OCI-M1 (cell line): ENCODE measurements around the gene HIF1A.
"Not testable (repeated sequence)": the region's sequence is repeated elsewhere in the genome, so short reads cannot be mapped to it uniquely, and the experiment has no call there.

Source experiments
- DNase-seq: peaks from one replicate; lab custom pipeline; 2025; lab: John Stamatoyannopoulos, UW

Gene HIF1A

DNA sequence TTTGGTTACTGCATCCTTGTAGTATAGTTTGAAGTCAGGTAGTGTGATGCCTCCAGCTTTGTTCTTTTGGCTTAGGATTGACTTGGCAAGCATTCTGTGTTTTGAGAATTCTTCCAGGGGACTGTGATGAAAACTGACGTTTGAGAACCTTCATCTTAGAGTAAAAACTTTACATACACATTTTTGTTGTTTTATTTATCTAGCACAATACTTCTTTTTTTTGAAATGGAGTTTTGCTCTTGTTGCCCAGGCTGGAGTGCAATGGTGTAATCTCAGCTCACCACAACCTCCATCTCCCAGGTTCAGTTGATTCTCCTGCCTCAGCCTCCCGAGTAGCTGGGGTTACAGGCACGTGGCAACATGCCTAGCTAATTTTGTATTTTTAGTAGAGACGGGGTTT is 13.4 kb downstream of the HIF1A start:
- not testable (repeated sequence) for DNase-seq

DNA sequence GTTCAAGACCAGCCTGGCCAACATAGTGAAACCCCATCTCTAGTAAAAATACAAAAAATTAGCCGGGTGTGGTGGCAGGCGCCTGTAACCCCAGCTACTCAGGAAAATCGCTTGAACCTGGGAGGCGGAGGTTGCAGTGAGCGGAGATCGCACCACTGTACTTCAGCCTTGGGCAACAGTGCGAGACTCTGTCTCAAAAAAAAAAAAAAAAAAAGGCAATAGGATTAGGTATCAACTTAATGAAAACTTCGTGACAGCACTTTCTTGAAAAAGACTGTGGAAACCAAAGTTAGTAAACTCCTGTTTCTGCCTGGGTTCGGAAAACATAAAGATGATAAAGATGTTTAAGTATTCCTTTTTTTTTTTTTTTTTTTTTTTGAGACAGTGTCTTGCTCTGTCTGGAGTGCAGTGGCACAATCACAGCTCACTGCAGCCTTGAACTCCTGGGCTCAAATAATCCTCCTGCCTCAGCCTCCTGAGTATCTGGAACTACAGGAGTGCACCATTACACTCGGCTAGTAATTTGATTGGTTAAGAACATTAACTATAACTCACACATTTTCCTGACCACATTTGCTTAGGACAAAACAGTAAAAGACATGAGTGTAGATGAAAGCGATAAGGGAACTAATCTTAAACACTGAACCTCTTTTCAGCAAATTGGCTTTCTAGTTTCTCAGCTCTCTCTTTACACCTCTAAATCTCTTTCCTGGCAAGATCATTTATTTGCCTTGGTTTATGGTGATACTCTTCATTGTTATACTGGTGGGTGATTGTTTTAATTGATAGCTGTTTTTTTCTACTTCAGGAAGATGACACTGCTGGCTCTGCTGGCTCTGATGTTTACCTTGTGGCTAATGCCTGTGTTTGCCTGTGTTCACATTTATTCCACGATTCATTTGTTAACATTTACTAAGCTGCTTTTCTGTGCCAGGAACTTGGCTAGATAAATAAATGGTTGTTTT is 15.8 kb downstream of the HIF1A start:
- no peak for DNase-seq

- DNase-seq = no peak
These were observed 16.8 kb downstream of the HIF1A start for GRCh38 chr14:61712137-61712536.

GRCh38 chr14:61713724-61714437 is 18.6 kb downstream of the HIF1A start:
- no peak for DNase-seq

GRCh38 chr14:61716956-61717355 is 21.6 kb downstream of the HIF1A start:
- no peak for DNase-seq

- DNase-seq = no peak
These were observed 22.7 kb downstream of the HIF1A start for GRCh38 chr14:61718039-61718438.

- DNase-seq = no peak
These were observed 24.3 kb downstream of the HIF1A start for GRCh38 chr14:61719344-61720293.

GRCh38 chr14:61720294-61720661 is 25.0 kb downstream of the HIF1A start:
- DNase-seq = no peak

GRCh38 chr14:61720741-61721140 is 25.4 kb downstream of the HIF1A start:
- no peak for DNase-seq

- DNase-seq = no peak
These were observed 28.8 kb downstream of the HIF1A start for GRCh38 chr14:61724133-61724532.

GRCh38 chr14:61726778-61727658 is 31.7 kb downstream of the HIF1A start:
- no peak for DNase-seq

- no peak for DNase-seq
These were observed 35.6 kb downstream of the HIF1A start for GRCh38 chr14:61730756-61731373.

GRCh38 chr14:61733972-61734371 is 38.7 kb downstream of the HIF1A start:
- DNase-seq = no peak

DNA sequence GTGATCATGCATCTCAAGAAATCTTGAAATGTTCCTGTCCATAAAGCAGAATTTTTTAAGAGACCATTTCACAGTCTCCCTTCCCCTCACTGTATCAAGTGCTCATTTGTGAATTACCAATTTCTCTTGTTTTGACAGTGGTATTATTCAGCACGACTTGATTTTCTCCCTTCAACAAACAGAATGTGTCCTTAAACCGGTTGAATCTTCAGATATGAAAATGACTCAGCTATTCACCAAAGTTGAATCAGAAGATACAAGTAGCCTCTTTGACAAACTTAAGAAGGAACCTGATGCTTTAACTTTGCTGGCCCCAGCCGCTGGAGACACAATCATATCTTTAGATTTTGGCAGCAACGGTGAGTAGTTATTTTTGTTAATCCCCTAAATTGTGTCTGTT is 41.4 kb downstream of the HIF1A start:
- no peak for DNase-seq

GRCh38 chr14:61737915-61738314 is 42.6 kb downstream of the HIF1A start:
- no peak for DNase-seq

GRCh38 chr14:61739133-61739532 is 43.8 kb downstream of the HIF1A start:
- DNase-seq = no peak

GRCh38 chr14:61742371-61742770 is 47.1 kb downstream of the HIF1A start:
- no peak for DNase-seq

DNA sequence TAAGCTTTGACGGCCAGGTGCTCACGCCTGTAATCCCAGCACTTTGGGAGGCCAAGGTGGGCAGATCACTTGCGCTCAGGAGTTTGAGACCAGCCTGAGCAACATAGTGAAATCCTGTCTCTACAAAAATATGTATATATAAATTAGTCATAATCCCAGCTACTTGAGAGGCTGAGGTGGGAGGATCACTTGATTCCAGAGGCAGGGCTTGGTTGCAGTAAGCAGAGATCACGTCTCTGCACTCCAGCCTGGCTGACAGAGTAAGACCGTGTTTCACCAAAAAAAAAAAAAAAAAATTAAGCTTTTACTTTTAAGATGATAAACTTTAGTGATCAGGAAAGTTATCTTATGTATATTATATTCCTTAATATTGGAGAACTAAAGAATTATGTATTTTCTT is 48.9 kb downstream of the HIF1A start:
- no peak for DNase-seq

- DNase-seq = not testable (repeated sequence)
These were observed 51.0 kb downstream of the HIF1A start for GRCh38 chr14:61746346-61746745.

GRCh38 chr14:61746881-61747280 is 51.6 kb downstream of the HIF1A start:
- no peak for DNase-seq

- no peak for DNase-seq
These were observed 52.0 kb downstream of the HIF1A start for GRCh38 chr14:61747342-61747741.
